ENCODE results near the gene DPY19L1.
"Not testable (repeated sequence)": the region's sequence is repeated elsewhere in the genome, so short reads cannot be mapped to it uniquely, and the experiment has no call there.

Gene DPY19L1

DNA sequence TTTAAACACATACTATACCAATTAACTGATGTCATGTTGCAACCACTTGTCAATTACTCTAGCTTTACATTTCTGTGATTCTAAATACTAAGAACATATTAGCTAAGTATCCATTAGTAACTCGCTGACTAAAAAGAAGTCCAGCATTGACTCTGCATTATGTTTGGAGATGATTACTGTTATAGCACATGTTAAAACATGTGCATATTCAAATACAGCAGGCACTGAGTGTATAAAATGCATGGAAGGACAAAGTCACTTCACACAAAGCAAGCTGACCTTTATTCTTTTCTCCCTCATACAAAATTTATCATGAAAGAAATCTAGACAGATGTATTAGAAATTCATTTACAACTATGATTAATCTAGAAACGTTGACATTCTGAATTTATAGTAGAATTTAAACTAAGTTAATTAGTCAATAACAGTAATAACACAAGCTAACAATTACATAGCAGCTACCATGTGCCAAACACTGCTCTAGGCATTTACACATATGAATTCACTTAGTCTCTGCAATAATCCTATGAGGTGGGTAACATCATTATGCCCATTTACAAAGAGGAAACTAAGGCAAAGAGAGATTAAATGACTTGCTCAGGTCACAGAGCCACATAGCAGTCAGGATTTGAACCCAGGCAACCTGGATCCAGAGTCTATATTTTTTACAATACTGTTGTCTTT, 48.7 kb downstream of the DPY19L1 start:
- H3K27ac Mint-ChIP-seq; intact Hi-C loops (cut with micrococcal nuclease); H3K4me1 Mint-ChIP-seq (ENCODE audit: low read depth); H3K27me3 Mint-ChIP-seq; H3K36me3 Mint-ChIP-seq (ENCODE audit: low read depth); H3K4me3 Mint-ChIP-seq; H3K9me3 Mint-ChIP-seq: not testable (repeated sequence)

DNA sequence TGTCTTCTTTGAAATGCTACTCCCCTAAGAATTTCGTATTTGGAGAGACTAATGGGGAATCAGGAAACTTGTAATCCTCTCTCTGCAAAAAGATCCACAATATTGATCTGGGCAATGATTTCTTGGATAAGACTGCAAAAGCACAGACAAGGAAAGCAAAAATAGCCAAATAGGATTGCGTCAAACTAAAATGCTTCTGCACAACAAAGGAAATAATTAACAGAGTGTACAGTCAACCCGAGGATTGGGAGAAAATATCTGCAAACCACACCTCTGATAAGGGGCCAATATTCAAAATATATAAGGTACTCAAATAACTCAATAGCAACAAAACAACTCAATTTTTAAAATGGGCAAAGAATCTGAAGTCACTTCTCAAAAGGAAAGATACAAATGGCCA, 52.1 kb downstream of the DPY19L1 start:
- H3K36me3 Mint-ChIP-seq (ENCODE audit: low read depth); H3K9me3 Mint-ChIP-seq: not testable (repeated sequence)

DNA sequence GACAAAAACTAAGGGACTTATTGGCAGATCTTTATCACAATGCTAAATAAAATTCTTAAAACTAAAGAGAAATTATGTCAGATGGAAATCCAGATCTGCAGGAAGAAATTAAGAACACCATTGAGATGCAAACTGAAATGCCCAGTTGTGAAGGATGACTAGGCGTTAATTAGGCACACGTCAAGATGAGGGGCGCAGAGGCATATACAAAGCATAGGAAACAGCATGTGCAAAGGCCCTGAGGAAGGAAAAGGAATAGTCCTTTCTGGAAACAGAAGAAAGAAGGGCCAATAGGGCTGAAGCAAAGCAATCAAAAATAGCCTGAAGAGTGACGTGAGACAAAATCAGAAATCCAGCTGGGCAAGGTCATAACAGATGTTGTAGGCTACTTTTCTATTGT, 53.1 kb downstream of the DPY19L1 start:
- H3K9me3 Mint-ChIP-seq; H3K36me3 Mint-ChIP-seq (ENCODE audit: low read depth); H3K4me1 Mint-ChIP-seq (ENCODE audit: low read depth); intact Hi-C loops (cut with micrococcal nuclease); H3K27ac Mint-ChIP-seq; H3K4me3 Mint-ChIP-seq; H3K27me3 Mint-ChIP-seq: not testable (repeated sequence)

More for the DNA sequence above, 52.1 kb downstream of the DPY19L1 start:
- H3K27ac Mint-ChIP-seq; intact Hi-C loops (cut with micrococcal nuclease); H3K27me3 Mint-ChIP-seq; H3K4me1 Mint-ChIP-seq (ENCODE audit: low read depth); H3K4me3 Mint-ChIP-seq: not testable (repeated sequence)

DNA sequence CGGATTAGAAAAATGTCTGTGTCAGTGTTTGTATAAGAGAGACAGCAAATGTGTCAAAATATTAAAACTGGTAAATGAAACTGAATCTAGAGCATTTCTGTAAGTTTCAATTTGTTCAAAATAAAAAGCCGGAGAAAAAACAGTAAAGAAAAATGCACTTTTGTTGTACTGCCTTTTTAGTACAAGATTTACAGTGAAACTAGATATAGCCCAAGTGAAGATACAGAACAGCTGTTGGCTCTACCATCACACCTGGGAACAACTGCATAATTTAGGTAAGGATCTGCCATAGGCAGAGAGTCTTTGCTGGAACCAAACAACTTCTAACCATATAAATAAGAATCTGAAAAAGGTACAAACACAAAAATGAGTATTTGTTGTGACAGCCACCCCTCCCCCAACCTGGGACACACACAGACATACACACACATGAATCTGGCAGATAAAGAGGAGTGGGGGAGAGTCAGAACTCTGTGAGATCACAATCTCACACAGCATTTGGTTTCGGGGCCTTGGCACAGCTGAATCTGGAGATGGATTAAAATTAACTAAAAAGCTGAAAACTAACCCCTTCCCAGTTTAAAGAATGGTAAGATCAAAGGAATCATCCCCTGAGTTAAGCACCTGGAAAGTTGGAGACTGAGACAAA, 54.8 kb downstream of the DPY19L1 start:
- Mint-ChIP-seq H3K9me3 (no peaks in the 10 kb centered on the region), H3K36me3 (ENCODE audit: low read depth) (no peaks in the 10 kb centered on the region), H3K27ac (no peak overlapping the region), H3K4me1 (ENCODE audit: low read depth) (no peaks in the 10 kb centered on the region), H3K27me3 (no peaks in the 10 kb centered on the region), H3K4me3 (no peak overlapping the region)
- intact Hi-C loops (cut with micrococcal nuclease), result no loop called here

DNA sequence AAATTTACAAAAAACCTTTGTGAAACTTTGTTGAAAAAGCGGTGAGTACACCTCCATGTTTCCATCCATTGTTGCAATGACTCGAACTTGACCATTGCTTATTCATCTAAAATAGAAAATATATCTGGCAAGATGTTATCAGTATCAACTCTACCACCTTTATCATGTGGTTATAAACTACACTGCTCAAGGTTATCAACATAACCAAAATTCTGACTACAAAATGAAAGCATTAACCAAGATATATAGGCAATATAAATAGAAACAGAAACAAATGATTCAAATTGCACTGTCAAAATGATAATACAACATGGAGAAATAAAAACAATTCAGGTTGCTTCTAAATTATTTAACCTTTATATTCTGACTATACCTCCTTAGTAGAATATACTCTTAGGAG, 58.2 kb downstream of the DPY19L1 start:
- H3K4me1 Mint-ChIP-seq (ENCODE audit: low read depth); H3K27ac Mint-ChIP-seq; H3K9me3 Mint-ChIP-seq; H3K4me3 Mint-ChIP-seq; intact Hi-C loops (cut with micrococcal nuclease); H3K36me3 Mint-ChIP-seq (ENCODE audit: low read depth); H3K27me3 Mint-ChIP-seq: not testable (repeated sequence)

DNA sequence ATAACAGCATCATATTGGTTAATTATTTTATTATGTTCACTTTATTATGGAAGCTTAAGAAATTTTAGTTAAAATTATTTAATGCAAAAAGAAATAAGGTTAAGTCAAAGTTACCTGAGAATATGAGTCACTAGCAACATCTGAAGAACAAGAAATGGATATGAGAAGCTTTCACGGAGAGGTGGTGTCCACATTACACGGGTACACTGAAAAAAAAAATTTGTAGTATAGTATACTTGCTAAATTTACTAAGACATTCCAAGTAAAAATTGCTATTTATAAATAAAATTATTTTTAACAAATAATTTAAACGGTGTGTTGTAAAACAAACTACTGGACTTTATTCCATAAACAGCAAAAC, 63.9 kb downstream of the DPY19L1 start:
- no peak overlapping the region for H3K4me3 Mint-ChIP-seq
- no peaks in the 10 kb centered on the region for H3K27me3 Mint-ChIP-seq
- peaks cover 21% of the 10 kb centered on the region for H3K36me3 Mint-ChIP-seq (ENCODE audit: low read depth)
- H3K4me1 Mint-ChIP-seq (ENCODE audit: low read depth), result peaks cover 10% of the 10 kb centered on the region
- H3K27ac Mint-ChIP-seq, result no peak overlapping the region
- intact Hi-C loops (cut with micrococcal nuclease), result no loop called here
- H3K9me3 Mint-ChIP-seq, result no peaks in the 10 kb centered on the region

DNA sequence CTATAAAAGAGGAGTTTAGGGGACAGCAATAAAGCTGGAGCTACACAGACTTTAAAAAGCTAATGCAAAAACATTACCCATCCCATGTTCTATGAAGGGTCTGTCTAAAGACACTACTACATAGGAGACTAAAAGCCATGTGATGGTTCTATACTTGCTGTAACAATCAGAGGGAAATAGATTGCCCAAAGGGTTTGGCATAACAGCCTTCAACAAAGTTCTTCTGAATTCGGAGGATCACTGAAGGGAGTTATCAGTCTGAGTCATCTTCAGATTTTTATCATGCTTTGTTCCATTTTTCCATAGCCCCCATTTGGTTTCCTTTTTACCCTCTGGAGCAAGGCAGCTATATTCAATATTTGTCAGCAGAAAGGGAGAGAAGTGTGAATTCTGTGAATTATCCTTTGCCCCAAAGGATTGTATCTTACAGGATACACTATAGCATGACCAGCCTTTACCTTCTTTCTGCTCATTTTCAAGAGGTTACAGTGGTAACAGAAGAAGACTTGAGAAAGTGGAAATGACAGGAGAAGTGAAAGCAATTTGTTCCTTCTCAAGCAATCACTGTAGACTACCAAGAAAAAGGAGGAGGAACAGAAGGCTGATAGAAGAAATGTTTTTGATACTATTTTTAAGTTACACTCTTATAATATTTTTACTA, 64.4 kb downstream of the DPY19L1 start:
- H3K36me3 Mint-ChIP-seq (ENCODE audit: low read depth), result peaks cover 21% of the 10 kb centered on the region
- H3K27me3 Mint-ChIP-seq; intact Hi-C loops (cut with micrococcal nuclease); H3K27ac Mint-ChIP-seq; H3K9me3 Mint-ChIP-seq; H3K4me3 Mint-ChIP-seq: not testable (repeated sequence)
- H3K4me1 Mint-ChIP-seq (ENCODE audit: low read depth), result peaks cover 10% of the 10 kb centered on the region

DNA sequence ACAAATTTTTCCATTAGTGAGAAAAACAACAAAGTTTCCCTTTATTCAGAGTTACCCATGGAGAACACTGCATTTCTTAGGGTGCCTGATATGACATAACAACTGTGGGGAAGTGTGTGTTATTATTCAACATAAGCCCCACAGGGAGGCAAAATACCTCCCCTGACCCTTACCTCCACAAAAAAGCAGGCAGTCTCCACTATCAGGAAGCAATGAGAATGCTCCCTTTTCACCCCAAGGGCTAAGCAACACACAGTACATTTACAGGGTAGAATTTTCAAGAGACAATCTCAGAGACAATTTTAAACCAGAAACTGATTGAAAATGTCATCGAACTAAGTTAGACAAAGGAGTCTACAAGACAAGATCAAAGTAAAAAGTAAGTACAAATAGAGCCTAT, 69.5 kb downstream of the DPY19L1 start:
- H3K27ac Mint-ChIP-seq; intact Hi-C loops (cut with micrococcal nuclease); H3K9me3 Mint-ChIP-seq; H3K27me3 Mint-ChIP-seq; H3K4me1 Mint-ChIP-seq (ENCODE audit: low read depth); H3K4me3 Mint-ChIP-seq: not testable (repeated sequence)
- peaks cover 26% of the 10 kb centered on the region for H3K36me3 Mint-ChIP-seq (ENCODE audit: low read depth)

DNA sequence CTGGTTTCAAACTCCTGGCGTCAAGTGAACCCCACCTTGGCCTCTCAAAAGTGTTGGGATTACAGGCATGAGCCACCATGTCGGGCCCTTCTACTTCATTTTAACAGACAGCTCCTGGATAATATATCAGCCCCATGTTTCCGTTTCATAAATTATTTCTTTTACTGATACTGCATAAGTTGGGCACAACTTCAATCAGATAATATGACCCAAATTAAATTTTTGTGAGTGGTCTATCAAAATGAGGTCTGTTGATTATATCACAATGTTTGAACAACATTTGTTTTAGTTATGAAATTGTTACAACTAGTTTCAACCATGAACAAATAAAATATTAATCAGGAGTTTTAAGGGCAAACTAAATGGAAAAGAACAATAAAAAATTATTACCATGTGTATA, 70.8 kb downstream of the DPY19L1 start:
- H3K36me3 Mint-ChIP-seq (ENCODE audit: low read depth), result peaks cover 23% of the 10 kb centered on the region
- H3K4me1 Mint-ChIP-seq (ENCODE audit: low read depth); H3K9me3 Mint-ChIP-seq; intact Hi-C loops (cut with micrococcal nuclease); H3K27ac Mint-ChIP-seq; H3K4me3 Mint-ChIP-seq; H3K27me3 Mint-ChIP-seq: not testable (repeated sequence)

DNA sequence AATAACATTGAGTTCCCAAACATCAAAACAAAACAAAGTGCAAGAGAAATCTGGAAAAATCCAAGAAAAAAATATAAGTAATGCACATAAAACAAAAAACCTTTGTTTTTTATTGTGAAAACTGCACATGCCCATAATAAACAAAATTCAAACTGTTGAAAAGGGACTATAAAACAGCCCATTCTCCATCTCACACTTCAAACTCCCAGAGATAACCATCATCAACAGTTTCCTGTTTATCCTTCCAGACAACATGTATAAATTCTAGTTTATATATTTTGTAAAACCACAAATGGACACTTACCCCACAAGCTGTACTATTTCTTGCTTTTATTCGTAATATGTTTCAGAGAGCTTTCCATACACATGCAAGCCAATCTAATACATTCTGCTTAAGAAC, 79.3 kb downstream of the DPY19L1 start:
- Mint-ChIP-seq H3K36me3 (ENCODE audit: low read depth) (peaks cover 26% of the 10 kb centered on the region), H3K27me3 (no peaks in the 10 kb centered on the region), H3K4me1 (ENCODE audit: low read depth) (no peaks in the 10 kb centered on the region), H3K9me3 (no peaks in the 10 kb centered on the region), H3K4me3 (no peak overlapping the region), H3K27ac (no peak overlapping the region)
- intact Hi-C loops (cut with micrococcal nuclease), result no loop called here

DNA sequence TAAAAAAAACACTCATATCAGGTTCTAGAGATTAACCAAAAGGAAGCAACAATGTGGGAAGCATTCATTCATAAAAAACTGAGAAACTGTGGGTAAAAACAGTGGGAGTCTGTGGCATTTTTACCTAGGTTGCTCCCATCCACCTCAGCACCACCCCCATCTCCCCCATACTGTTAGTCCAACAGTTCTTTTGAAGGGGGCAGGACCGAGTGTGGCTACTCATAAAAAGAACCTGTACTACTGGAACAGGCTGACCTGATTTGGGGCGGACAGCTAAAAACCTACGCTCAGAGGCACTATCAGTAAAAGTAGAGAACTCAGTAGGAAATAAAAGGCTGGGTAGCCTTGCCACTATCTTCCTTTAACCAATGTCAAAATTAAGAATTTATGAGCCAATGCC, 84.5 kb downstream of the DPY19L1 start:
- Mint-ChIP-seq H3K4me3 (no peak overlapping the region), H3K9me3 (no peaks in the 10 kb centered on the region), H3K27ac (no peak overlapping the region), H3K36me3 (ENCODE audit: low read depth) (peaks cover 23% of the 10 kb centered on the region), H3K27me3 (no peaks in the 10 kb centered on the region), H3K4me1 (ENCODE audit: low read depth) (no peaks in the 10 kb centered on the region)
- intact Hi-C loops (cut with micrococcal nuclease), result no loop called here

DNA sequence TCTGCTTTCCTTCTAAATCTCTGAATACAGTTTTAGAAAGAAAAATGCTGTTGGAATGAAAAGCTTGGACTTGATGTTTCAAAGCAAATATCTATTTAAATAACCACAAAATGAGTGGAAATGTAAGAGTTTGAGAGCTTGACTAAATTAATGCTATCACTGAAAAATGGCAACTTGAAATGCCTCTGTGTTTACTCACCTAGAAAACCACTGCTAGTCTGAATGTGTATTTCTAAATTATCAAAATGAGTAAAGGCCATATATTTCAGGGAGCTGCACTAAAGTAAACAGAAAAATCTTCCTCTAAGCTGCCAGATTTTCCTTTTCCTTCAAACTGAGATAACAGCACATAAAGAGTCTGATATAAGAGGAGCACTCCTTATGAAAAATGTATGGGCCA, 87.9 kb downstream of the DPY19L1 start:
- intact Hi-C loops (cut with micrococcal nuclease), result no loop called here
- Mint-ChIP-seq H3K27me3 (no peaks in the 10 kb centered on the region), H3K4me3 (no peak overlapping the region), H3K36me3 (ENCODE audit: low read depth) (peaks cover 14% of the 10 kb centered on the region), H3K27ac (no peak overlapping the region), H3K9me3 (no peaks in the 10 kb centered on the region), H3K4me1 (ENCODE audit: low read depth) (no peaks in the 10 kb centered on the region)

DNA sequence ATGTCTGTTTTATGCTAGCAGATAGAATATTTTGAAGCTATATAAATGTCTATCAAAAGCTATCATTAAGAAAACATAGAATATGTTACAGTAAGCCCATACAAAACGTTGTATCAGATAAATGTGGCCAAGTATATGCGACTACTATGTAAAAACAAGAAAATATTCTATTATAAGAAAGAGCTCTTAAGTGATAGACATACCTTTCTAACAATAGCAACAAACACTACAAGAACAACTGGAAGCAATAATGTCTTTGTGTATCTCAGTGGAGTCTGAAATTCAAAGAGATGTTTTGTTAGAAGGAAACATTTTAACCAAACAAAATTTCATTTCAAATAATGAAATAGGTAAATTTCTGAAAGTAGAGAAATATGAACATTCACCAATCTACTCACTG, 89.9 kb downstream of the DPY19L1 start:
- H3K9me3 Mint-ChIP-seq; H3K4me1 Mint-ChIP-seq (ENCODE audit: low read depth); H3K27ac Mint-ChIP-seq; H3K36me3 Mint-ChIP-seq (ENCODE audit: low read depth); H3K27me3 Mint-ChIP-seq; intact Hi-C loops (cut with micrococcal nuclease); H3K4me3 Mint-ChIP-seq: not testable (repeated sequence)

DNA sequence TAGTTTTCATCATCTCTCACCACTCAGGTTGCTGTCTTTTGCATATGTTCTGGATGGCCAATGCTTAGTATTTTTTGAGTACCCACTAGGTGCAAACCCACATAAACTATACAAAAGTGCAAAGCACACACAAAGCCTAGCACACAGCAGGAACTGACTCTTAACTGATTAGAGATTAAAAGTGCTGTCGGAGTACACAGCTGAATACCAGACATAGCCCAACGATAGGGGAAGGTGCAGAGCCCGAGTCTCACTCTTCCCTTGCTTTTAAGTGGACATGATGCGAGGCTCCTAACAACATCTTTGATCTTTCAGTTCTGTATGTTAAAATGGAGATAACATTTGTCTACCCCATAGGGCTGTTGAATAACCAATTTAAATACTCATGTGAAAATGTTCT, 90.8 kb downstream of the DPY19L1 start:
- H3K4me1 Mint-ChIP-seq (ENCODE audit: low read depth), result no peaks in the 10 kb centered on the region
- intact Hi-C loops (cut with micrococcal nuclease), result no loop called here
- no peak overlapping the region for H3K27ac Mint-ChIP-seq
- H3K9me3 Mint-ChIP-seq, result no peaks in the 10 kb centered on the region
- H3K27me3 Mint-ChIP-seq, result no peaks in the 10 kb centered on the region
- no peaks in the 10 kb centered on the region for H3K36me3 Mint-ChIP-seq (ENCODE audit: low read depth)
- no peak overlapping the region for H3K4me3 Mint-ChIP-seq
